Ectodermal cell (in vitro differentiated cells): ENCODE results near the gene KRT6A.

Source experiments
- H3K27ac ChIP-seq: 2 replicates; pipeline ENCODE4 v1.7.0; 2013; ENCODE audit warnings: mild to moderate bottlenecking, low read depth, low read length; ENCODE audit not compliant: insufficient read depth, poor library complexity, severe bottlenecking
- H3K27me3 ChIP-seq: 2 replicates; pipeline ENCODE4 v1.7.0; 2013; ENCODE audit warnings: mild to moderate bottlenecking, low read length; ENCODE audit not compliant: insufficient read depth, control insufficient read depth, poor library complexity, severe bottlenecking
- H3K36me3 ChIP-seq: one replicate; pipeline ENCODE4 v1.7.0; 2013; ENCODE audit warnings: low read length; ENCODE audit not compliant: control insufficient read depth, insufficient read depth
- H3K4me1 ChIP-seq: one replicate; pipeline ENCODE4 v1.7.0; 2013; ENCODE audit warnings: low read length; ENCODE audit not compliant: control insufficient read depth, insufficient read depth
- H3K4me3 ChIP-seq: 2 replicates; pipeline ENCODE4 v1.7.0; 2013; ENCODE audit warnings: low read depth, low read length, control low read depth; ENCODE audit not compliant: insufficient read depth
- H3K9me3 ChIP-seq: 2 replicates; pipeline ENCODE4 v1.7.0; 2013; ENCODE audit warnings: mild to moderate bottlenecking, low read length, moderate library complexity; ENCODE audit not compliant: control insufficient read depth
- WGBS, 2 experiments: methylation state at CpG; one replicate each; pipeline ENCODE4 v1.1.7; 2013; ENCODE audit warnings: missing lambda C conversion rate in 2 of 2; 5-methylcytosine and 5-hydroxymethylcytosine counted together

The KRT6A gene

DNA sequence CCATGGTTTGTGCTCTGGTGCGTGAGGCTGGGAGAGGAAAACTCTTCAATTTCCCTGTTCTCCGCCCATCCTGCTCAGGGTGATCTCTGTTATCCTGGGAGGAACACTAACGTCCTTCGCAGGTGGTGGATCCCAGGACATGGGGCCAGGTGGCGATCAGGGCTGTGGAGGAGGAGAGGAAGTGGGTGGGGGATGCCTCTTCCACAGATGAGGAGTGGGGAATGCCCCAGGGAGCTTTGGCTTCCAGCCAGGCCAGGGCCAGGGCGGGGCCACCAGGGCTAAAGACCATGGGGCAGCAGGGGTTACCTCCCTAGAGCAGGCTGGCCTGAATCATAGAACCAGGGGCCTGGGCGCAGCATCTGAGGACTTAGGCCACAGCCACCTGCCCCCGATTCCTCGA, 55.5 kb downstream of the KRT6A start:
- Histone ChIP-seq H3K4me1 (peaks cover 18% of the 10 kb centered on the region), H3K4me3 (no peak overlapping the region), H3K9me3 (no peaks in the 10 kb centered on the region), H3K27me3 (no peaks in the 10 kb centered on the region), H3K27ac (no peak overlapping the region), H3K36me3 (no peaks in the 10 kb centered on the region)
- 82 to 91% methylated on average over 8 to 9 of the region's 9 CpGs for WGBS, 2 experiments
